GM19467 (cell line): ENCODE results near the gene GHRHR.

ENCODE experiments used
- ATAC-seq: cut with Tn5 transposase; IDR thresholded peaks from one replicate; pipeline ENCODE4 v1.9.1; 2021; ENCODE audit warnings: mild to moderate bottlenecking, moderate library complexity; ENCODE audit not compliant: unreplicated experiment

The GHRHR gene

GRCh38 chr7:30927559-30927958 lies 36.2 kb upstream of the GHRHR start:
- ATAC-seq: no peak

GRCh38 chr7:30928254-30928872 lies 35.4 kb upstream of the GHRHR start:
- ATAC-seq: no peak

GRCh38 chr7:30929686-30930085 lies 34.1 kb upstream of the GHRHR start:
- no peak for ATAC-seq

GRCh38 chr7:30930621-30931020 lies 33.1 kb upstream of the GHRHR start:
- no peak for ATAC-seq

- ATAC-seq: no peak
Measured at GRCh38 chr7:30931161-30931928, 32.4 kb upstream of the GHRHR start.

- no peak for ATAC-seq
Measured at GRCh38 chr7:30931929-30932540, 31.7 kb upstream of the GHRHR start.

- ATAC-seq: no peak
Measured at GRCh38 chr7:30932562-30932961, 31.2 kb upstream of the GHRHR start.

GRCh38 chr7:30933124-30933974 lies 30.4 kb upstream of the GHRHR start:
- ATAC-seq: no peak

- ATAC-seq: no peak
Measured at GRCh38 chr7:30934225-30934624, 29.5 kb upstream of the GHRHR start.

GRCh38 chr7:30934732-30935568 lies 28.8 kb upstream of the GHRHR start:
- ATAC-seq: no peak

GRCh38 chr7:30935569-30935877 lies 28.2 kb upstream of the GHRHR start:
- ATAC-seq: no peak

GRCh38 chr7:30936650-30937245 lies 27.0 kb upstream of the GHRHR start:
- ATAC-seq: no peak

GRCh38 chr7:30937416-30937815 lies 26.3 kb upstream of the GHRHR start:
- ATAC-seq: no peak

GRCh38 chr7:30938435-30939316 lies 25.1 kb upstream of the GHRHR start:
- peak; percentile 75 for ATAC-seq

- no peak for ATAC-seq
Measured at GRCh38 chr7:30941582-30942323, 22.0 kb upstream of the GHRHR start.

- ATAC-seq: no peak
Measured at GRCh38 chr7:30950197-30950596, 13.6 kb upstream of the GHRHR start.

GRCh38 chr7:30954914-30955313 lies 8.8 kb upstream of the GHRHR start:
- no peak for ATAC-seq

GRCh38 chr7:30956704-30957103 lies 7.0 kb upstream of the GHRHR start:
- no peak for ATAC-seq

GRCh38 chr7:30965372-30965771 lies 1.6 kb downstream of the GHRHR start:
- no peak for ATAC-seq
